Thoracic aorta endothelial cell (primary cell): ENCODE data around the gene NTRK1. TPM values are rescaled to one million over a fixed set of nuclear protein-coding genes. Genes with fewer than 3 reads are reported as not detected.

Experiments used
- total RNA-seq: library from RNA; depleted of rRNA; stranded (reverse); fragments of >200 nt; gene quantifications from 2 replicates; pipeline ENCODE4 v1.2.3, GENCODE V29; 2012

NTRK1 gene
- not detected in 2 replicates for total RNA-seq

DNA sequence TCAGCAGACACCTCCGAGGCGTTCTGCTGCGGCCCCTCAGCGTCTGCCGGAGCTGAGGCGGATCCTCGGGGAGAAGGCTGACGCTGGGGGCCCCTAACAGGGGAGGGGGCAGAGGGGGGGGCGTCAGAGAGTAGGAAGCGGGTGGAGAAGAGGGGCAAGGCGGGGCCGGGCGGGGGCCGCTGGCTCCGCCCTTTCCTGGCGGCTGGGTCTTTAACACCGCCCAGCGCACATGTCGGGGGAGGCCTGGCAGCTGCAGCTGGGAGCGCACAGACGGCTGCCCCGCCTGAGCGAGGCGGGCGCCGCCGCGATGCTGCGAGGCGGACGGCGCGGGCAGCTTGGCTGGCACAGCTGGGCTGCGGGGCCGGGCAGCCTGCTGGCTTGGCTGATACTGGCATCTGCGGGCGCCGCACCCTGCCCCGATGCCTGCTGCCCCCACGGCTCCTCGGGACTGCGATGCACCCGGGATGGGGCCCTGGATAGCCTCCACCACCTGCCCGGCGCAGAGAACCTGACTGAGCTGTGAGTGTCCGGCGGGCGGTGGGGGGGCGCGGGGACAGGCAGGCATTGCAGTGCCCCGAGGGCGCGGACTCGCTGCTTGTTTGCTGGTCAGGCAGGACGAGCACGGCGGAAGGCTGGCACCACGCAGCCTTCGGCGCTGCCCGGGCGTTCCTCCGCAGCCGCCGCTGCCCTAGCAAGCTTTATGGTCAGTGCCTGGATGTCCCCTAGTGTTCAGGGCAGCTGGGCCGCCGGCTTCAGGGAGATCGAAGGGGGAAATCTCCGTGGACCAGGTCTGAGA lies at the start of gene NTRK1:
NTRK1 (plus strand) TSS at position 238 of the 796 bp plus-strand sequence; CDS start at position 308, 70 bp downstream.

DNA sequence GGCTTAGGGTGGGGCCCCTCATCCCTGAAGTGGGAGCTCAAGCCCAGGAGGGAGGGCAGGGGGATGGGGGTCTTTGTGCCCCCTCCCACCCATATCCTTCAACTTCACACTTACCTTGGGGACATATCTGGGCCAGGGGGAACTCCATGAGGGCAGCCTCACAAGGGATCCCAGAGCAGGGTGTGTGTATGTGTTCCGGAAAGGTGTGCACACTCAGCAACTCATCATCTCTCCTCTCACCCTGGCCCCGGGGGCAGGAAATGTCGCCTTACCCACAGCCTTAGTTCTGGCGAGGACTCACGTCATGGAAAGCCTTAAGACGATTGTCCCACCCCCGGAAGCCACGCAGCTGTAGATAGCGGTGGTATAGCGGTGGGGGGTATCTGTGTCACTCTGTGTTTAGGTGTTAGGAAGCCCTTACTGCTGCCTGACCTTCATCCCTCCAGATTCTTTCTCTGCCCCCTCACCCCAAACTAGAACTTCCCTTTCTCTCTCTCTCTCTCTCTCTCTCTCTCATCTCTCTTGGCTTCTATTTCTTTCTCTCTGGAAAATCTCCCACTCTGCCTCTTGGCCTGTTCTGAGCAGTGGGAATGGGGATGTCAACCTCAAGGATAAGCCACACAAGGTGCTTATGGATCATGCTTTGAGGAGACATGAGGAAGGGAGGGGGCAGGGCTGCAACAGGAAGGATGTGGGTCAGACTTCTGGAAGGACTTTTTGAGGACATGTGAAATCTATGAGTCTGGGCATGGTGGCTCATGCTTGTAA lies 43.9 kb upstream of the NTRK1 start, which contains the start of gene SH2D2A:
SH2D2A (minus strand) TSS at position 288 of the 768 bp plus-strand sequence; CDS start at position 148, 140 bp downstream.

DNA sequence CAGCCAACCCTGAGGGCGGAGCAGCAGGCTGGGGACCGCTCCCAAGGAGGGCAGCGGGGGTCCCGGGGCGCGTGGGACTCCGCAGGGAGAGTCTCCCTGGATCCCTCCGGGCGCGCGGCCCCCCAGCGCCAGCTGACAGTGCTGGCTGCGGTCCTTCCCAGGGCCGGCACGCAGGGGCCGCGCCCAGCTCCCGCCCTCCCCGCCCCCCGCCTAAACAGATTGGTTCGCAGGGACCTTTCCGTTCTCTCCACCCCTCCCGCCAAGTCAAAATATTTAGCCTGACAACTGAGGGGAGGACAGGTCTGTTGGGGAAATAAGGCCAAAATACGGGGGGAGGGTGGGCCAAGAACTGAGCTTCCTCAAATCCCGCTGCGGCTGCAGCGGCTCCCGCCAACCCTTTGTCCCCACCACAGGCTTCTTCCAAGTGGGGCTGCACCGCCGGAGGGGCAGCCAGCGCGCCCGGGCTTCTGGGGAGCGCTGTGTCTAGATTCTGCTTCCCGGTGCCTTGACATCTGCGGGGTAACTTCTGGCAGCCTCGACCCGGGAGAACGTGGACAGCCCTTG lies 1.6 kb upstream of the NTRK1 start, which contains the start of gene INSRR:
INSRR (minus strand) TSS at position 159 of the 564 bp plus-strand sequence. CDS start 496 bp downstream, outside the sequence.

DNA sequence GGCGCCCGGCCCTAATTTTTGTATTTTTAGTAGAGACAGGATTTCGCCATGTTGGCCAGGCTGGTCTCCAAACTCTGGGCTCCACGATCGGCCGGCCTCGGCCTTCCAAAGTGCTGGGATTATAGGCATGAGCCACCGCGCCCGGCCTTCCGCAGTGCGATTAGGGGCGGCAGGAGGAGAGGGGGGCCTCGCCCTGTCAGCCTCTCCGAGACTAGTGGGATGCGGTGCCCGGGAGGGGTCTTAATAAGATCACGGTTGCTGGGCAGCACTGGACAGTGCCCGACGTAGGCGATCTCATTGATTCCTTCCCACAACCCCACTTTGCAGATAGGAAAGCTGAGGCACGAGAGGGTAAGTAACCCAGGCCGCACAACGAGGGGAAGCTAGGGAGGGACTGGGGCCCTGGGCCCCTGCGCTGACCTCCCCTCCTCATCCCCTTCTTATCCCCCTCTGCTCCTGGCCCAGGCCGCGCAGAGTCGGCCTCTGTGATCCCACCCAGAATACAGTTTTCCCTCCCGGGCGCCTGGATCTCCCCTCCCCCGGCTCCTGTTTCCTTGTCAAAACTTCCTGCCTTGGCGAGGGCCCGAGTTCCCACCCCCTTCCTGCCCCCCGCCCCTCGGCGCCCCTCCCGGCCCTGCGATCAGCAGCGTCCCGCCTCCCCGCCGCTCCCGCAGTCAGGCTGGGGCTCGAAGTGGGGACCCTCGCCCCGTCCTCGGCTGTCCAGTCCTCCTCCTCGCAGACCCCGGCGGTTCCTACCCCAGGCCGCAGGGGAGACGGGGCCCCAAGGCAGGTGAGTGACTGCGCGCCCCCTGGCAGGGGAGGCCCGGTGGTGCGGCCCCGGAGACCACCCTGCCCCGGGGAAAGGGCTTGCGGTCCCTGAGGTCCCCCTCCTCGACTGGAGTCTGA lies 32.6 kb downstream of the NTRK1 start, which contains the start of gene PEAR1:
PEAR1 (plus strand) TSS at position 671 of the 906 bp plus-strand sequence. CDS start 10,209 bp downstream, outside the sequence.

DNA sequence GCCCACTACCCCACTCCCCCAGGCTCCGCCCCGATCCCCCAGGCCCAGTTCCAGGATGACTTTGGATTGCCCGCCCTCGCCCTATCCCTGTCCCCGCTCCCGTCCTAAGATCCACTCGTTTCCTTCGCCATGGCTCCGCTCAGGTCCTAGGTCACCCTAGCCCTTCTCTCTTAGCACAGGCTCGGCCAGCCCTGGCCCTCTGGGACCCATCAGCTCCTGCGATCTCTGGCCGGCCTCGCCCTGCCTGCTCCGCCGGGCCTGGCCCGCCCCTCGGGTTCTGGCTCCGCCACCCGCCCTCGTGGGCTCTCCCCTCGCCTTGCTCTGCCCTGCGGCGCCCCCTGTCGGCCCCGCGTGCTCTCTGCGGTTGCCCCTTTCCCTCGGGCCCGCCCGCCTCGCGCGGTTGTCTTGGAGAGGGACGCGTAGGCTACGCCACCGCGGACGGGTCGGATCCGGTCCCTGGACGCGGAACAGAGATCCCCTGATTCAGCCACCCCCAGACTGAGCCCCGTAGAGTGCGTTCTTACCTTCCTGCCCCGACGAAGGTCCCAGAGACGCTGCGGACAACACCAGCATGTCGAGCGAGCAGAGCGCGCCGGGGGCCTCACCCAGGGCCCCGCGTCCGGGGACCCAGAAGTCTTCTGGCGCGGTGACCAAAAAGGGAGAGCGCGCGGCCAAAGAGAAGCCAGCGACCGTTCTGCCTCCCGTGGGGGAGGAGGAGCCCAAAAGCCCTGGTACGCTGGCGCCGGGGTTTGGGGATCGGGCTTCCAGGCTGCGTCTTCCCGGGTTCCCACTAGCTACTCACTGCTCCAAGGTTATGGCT lies 59.8 kb downstream of the NTRK1 start, which contains the start of gene LRRC71:
LRRC71 (plus strand) TSS at position 400 of the 820 bp plus-strand sequence; CDS start at position 572, 172 bp downstream.

Other genes with a start within 250 kb of the NTRK1 start
- not detected in 2 replicates for gene HAPLN2, start 241.4 kb upstream of the NTRK1 start, total RNA-seq
- not detected in 2 replicates for gene BCAN, start 218.7 kb upstream of the NTRK1 start, total RNA-seq
- 240 and 287 TPM in 2 replicates for gene NES, start 183.5 kb upstream of the NTRK1 start, total RNA-seq
- gene CRABP2, start 155.3 kb upstream of the NTRK1 start, total RNA-seq = 0.72 and 1.2 TPM in 2 replicates
- 10.0 and 13.0 TPM in 2 replicates for gene METTL25B, start 132.4 kb upstream of the NTRK1 start, total RNA-seq
- 28.3 and 30.5 TPM in 2 replicates for gene ISG20L2, start 132.1 kb upstream of the NTRK1 start, total RNA-seq
- gene MRPL24, start 119.8 kb upstream of the NTRK1 start, total RNA-seq = 42.4 and 46.3 TPM in 2 replicates
- 227 and 275 TPM in 2 replicates for gene HDGF, start 109.2 kb upstream of the NTRK1 start, total RNA-seq
- 29.5 and 31.9 TPM in 2 replicates for gene PRCC, start 93.3 kb upstream of the NTRK1 start, total RNA-seq
- 0.27 and 0.65 TPM in 2 replicates for gene SH2D2A, start 44.0 kb upstream of the NTRK1 start, total RNA-seq
- not detected in 2 replicates for gene INSRR, start 1.7 kb upstream of the NTRK1 start, total RNA-seq
- gene PEAR1, start 32.9 kb downstream of the NTRK1 start, total RNA-seq = 45.9 and 50.5 TPM in 2 replicates
- 0.27 and 0.36 TPM in 2 replicates for gene LRRC71, start 59.8 kb downstream of the NTRK1 start, total RNA-seq
- gene ARHGEF11, start 184.9 kb downstream of the NTRK1 start, total RNA-seq = 24.1 and 28.4 TPM in 2 replicates
- not detected in 2 replicates for gene ETV3L, start 238.9 kb downstream of the NTRK1 start, total RNA-seq